ENCODE results near the gene SUN3. TPM values are rescaled to one million over a fixed set of nuclear protein-coding genes. Genes with fewer than 3 reads are reported as not detected.
"Not testable (repeated sequence)": the region's sequence is repeated elsewhere in the genome, so short reads cannot be mapped to it uniquely, and the experiment has no call there.

SUN3 gene
- polyA plus RNA-seq, 3 donors, result not detected

DNA sequence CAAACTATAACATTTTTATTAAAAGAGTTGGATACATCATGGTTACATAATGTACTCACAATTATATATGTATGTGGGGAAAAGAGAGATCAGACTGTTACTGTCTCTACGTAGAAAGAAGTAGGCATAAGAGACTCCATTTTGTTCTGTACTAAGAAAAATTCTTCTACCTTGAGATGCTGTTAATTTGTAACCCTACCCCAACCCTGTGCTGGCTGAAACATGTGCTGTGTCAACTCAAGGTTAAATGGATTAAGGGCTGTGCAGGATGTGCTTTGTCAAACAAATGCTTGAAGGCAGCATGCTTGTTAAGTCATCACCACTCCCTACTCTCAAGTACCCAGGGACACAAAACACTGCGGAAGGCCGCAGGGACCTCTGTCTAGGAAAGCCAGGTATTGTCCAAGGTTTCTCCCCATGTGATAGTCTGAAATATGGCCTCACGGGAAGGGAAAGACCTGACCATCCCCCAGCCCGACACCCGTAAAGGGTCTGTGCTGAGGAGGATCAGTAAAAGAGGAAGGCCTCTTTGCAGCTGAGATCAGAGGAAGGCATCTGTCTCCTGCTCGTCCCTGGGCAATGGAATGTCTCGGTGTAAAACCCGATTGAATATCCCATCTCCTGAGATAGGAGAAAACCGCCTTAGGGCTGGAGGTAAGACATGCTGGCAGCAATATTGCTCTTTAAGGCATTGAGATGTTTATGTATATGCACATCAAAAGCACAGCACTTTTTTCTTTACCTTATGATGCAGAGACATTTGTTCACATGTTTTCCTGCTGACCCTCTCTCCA is 39.1 kb downstream of the SUN3 start:
- WGBS, 3 donors, result 63 to 72% (median 70%) methylated on average over 10 of the region's 10 CpGs
- not testable (repeated sequence) for H3K27ac ChIP-seq (ENCODE audit: low read depth, low read length)

DNA sequence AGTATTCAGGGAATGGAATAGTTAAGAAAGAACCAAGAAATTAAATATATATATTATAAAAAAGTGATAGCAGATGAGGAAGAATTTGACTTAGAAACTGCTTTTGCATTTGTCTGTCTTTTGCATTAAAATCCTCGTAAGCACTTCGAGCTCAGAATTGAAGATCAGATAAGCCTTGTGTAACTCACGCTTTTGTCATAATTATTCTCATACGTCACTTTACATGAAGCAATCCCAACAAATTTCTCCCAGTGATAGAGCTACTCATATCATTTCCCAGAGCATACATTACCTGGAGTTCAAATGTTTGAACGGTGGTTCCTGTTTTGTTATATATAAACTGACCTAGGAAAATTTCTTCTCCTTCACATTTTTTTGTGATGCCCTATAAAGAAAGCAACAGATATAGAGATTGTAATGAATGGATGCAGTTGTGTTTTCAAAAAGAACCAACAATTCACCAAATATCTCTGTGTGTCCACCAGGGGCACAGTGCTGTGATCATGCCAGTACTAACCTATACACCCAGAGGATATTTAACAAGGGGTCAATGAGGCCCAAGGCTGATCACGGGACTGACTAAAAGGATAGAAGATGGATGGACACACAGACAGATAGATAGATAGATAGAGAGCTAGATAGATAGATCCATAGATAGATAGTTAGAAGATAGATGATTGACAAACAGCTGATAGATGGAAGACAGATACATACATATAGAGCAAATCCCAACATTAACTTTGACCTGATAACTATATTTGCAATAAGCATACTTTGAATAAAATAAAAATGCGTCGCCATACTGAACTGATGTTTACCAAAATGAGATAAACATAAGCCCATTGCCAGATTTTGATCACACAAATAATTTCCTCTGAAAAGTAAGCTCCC is 40.2 kb downstream of the SUN3 start:
- WGBS, 3 donors, result 69 to 87% (median 80%) methylated on average over 8 of the region's 8 CpGs
- H3K27ac ChIP-seq (ENCODE audit: low read depth, low read length), result no peak overlapping the region

GRCh38 chr7:47982610-47983009 is 46.3 kb downstream of the SUN3 start:
- 23 to 65% (median 60%) methylated on average over 2 of the region's 2 CpGs for WGBS, 3 donors

GRCh38 chr7:47980648-47981047 is 48.3 kb downstream of the SUN3 start:
- WGBS, 3 donors, result 97 to 99% (median 99%) methylated on average over 4 of the region's 5 CpGs
- H3K27ac ChIP-seq (ENCODE audit: low read depth, low read length), result not testable (repeated sequence)

More at GRCh38 chr7:47982610-47983009, 46.3 kb downstream of the SUN3 start:
- no peak overlapping the region for H3K27ac ChIP-seq (ENCODE audit: low read depth, low read length)

- WGBS, 3 donors, result 23 to 40% (median 36%) methylated on average over 7 of the region's 7 CpGs
- H3K27ac ChIP-seq (ENCODE audit: low read depth, low read length), result no peak overlapping the region
These were observed 49.1 kb downstream of the SUN3 start for GRCh38 chr7:47979832-47980181.

DNA sequence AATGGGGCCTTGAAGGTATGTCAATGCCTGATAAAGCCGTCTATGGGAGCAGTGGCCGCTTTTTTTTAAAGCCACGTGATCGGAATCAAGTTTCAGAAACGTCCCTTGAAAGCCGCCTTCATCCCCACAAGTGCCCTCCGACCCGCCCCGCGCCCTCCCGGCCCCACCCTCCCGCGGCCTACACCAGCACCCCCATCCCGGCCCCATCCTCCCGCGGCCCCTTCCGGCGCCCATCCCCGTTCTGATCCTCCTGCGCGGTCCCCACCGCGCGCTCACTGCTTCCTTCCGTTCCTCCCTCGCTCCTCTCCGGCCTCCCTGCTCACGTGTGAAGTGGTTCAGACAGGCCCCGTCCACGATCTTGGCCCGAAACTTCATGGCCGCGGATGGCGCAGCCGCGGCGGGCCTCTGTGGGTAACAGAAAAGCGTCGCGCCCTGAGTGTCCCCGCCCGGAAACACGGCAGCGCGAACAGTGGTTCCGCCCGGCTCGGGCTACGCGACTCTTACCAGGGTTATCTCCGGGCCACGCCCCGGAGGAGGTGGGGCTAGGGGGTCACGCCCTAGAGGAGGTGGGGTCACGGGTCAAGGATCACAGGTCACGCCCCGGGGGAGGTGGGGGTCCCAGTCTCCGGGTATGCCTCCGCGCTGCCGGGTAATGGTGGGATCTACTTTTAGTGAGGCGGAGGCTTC is 49.6 kb downstream of the SUN3 start, which contains the start of gene HUS1:
TSS of gene HUS1 (minus strand) at position 471 of the 687 bp plus-strand sequence. CDS start at position 375, 96 bp downstream.
- peak within 1 kb of the TSS; percentile 71 for H3K27ac ChIP-seq (ENCODE audit: low read depth, low read length)
- WGBS, 3 donors, result 1 to 2% (median 2%) methylated on average over 62 of the region's 62 CpGs

DNA sequence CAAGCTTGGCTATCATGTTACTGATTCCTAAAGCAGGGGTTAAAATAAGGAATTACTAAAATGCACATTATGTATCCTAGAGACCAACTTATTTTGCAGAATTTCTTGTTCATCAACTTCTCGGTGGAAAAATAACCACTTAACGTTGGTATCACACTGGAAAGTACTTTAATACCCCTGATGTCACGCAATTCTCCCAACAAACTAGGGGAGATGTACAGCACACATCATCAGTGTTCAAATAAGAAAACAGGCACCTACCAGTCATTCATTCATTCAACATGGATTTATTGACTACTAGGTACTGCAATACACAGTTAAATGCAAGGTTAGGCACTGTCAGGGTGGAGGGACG is 50.1 kb downstream of the SUN3 start:
- 2 to 10% (median 8%) methylated on average over 4 of the region's 4 CpGs for WGBS, 3 donors
- no peak overlapping the region for H3K27ac ChIP-seq (ENCODE audit: low read depth, low read length)

DNA sequence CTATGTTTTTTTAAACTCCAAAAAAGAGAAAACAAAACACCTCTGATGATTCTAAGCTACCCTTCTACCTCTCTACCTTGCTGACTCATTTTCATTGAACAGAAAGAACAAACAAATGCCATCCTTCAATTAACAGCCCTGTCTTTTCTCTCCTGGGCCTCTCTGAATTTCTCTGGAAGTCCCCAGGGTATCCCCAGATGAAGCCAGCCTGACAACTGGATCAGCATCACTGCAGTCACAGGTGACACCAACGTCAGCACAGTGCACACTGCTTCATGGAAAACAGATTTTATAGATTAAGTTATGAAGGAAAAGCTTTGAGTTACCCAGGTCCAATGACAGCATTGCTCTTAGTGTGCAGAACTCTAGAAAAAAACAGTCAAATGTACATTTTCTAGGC is 55.2 kb downstream of the SUN3 start:
- WGBS, 3 donors, result 65 to 82% (median 80%) methylated on average over 1 of the region's 1 CpG
- no peak overlapping the region for H3K27ac ChIP-seq (ENCODE audit: low read depth, low read length)

GRCh38 chr7:47970761-47971160 is 58.1 kb downstream of the SUN3 start:
- H3K27ac ChIP-seq (ENCODE audit: low read depth, low read length), result no peak overlapping the region
- 17 to 56% (median 33%) methylated on average over 1 of the region's 1 CpG for WGBS, 3 donors

- WGBS, 3 donors, result 54 to 77% (median 66%) methylated on average over 5 of the region's 5 CpGs
- H3K27ac ChIP-seq (ENCODE audit: low read depth, low read length), result no peak overlapping the region
These were observed 59.8 kb downstream of the SUN3 start for GRCh38 chr7:47968847-47969774.

DNA sequence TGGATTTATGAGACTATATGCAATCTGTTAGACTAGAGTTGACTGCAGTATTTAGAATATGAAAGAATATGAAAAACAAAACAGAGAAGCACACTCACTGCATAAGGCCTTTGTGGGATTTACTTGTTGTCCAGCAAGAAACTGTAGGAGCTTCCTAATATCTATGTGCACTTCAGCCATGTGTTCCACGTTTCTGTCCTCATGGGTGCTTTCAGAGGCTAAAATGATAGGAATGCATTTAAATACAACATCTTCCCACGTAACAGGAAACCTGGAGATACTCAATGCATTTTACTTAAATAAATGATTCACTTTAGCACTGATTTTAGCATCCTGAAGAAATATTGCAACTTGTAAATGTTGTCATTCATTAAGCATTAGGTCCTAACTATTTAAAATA is 61.2 kb downstream of the SUN3 start:
- 87 to 90% (median 90%) methylated on average over 2 of the region's 2 CpGs for WGBS, 3 donors
- no peak overlapping the region for H3K27ac ChIP-seq (ENCODE audit: low read depth, low read length)

DNA sequence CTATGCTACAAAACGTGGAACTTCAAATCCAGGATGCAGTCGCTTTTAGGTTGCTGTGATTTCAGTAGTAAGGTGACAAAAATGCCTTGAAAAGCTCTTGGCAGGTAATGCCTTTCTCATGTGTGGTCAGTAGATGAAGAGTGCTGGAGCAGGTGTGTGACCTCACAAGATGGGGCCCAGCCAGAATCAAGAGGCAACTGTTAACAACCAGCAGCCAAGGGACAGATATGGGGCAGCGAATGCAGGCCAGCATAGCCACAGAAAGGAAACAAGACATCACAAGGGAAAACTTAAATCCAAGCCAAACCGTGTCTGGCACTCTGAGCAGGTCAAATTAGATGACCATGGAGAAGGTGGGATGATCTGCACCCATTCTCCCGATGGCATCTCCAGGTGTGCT is 61.8 kb downstream of the SUN3 start:
- WGBS, 3 donors, result 90 to 95% (median 95%) methylated on average over 5 of the region's 5 CpGs
- no peak overlapping the region for H3K27ac ChIP-seq (ENCODE audit: low read depth, low read length)

DNA sequence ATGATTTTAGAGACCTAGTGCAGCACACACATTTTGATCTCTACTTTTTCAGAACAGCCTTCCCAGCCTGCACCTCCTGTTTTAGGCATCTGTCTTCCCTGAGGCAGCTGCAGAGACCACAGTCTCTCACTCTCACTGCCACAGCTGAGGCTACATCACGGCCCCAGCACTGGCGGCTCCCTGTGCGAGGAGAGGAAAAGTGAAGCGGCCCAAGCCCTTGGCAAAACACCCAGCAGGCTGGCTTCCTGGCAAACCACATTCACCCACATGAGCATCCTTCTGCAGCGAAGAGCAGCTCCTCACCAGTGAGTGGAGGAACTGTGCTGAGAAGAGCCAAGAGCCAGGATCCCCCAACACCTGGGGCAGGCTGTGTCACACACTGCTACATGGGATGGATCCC is 63.5 kb downstream of the SUN3 start:
- WGBS, 3 donors, result 77 to 96% (median 83%) methylated on average over 5 of the region's 5 CpGs

GRCh38 chr7:47962262-47962661 is 66.6 kb downstream of the SUN3 start:
- 97 to 99% (median 97%) methylated on average over 3 of the region's 3 CpGs for WGBS, 3 donors
- no peak overlapping the region for H3K27ac ChIP-seq (ENCODE audit: low read depth, low read length)

More for the DNA sequence above, 63.5 kb downstream of the SUN3 start:
- no peak overlapping the region for H3K27ac ChIP-seq (ENCODE audit: low read depth, low read length)

DNA sequence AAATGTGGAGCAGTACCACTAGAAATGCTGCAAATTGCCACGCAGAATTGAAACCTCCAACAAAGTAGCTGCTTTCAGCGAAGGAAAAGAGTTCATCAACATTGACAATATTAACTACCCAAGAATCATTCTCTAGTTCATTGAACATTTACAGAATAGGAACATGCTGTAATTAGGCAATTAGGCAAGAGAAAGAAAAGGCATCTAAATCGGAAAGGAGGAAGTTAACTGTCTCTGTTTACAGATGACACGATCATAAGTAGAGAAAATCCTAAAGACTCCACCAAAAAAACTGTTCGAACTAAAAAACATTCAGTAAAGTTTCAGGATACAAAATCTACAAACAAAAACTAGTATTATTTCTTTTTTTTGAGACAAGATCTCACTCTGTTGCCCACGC is 71.8 kb downstream of the SUN3 start:
- 74 to 78% (median 76%) methylated on average over 6 of the region's 6 CpGs for WGBS, 3 donors
- no peak overlapping the region for H3K27ac ChIP-seq (ENCODE audit: low read depth, low read length)

GRCh38 chr7:47956220-47956619 is 72.7 kb downstream of the SUN3 start:
- 83 to 85% (median 85%) methylated on average over 6 of the region's 6 CpGs for WGBS, 3 donors

GRCh38 chr7:47954231-47954911 is 74.5 kb downstream of the SUN3 start:
- 91 to 92% (median 92%) methylated on average over 4 of the region's 4 CpGs for WGBS, 3 donors
- H3K27ac ChIP-seq (ENCODE audit: low read depth, low read length), result no peak overlapping the region

More at GRCh38 chr7:47956220-47956619, 72.7 kb downstream of the SUN3 start:
- H3K27ac ChIP-seq (ENCODE audit: low read depth, low read length), result no peak overlapping the region
